ENCODE measurements around the gene ZBTB46. TPM values are rescaled to one million over a fixed set of nuclear protein-coding genes. Genes with fewer than 3 reads are reported as not detected.
"Not testable (repeated sequence)": the region's sequence is repeated elsewhere in the genome, so short reads cannot be mapped to it uniquely, and the experiment has no call there.

The ZBTB46 gene
- polyA plus RNA-seq, 3 donors from 2014 or later = 0.16 to 0.32 (median 0.32) TPM

GRCh38 chr20:63733579-63734081 is 97.4 kb downstream of the ZBTB46 start:
- Mint-ChIP-seq H3K27me3 (ENCODE audit: low read depth in 3 of 3) (peaks cover 2 to 11% (median 9%) of the 10 kb centered on the region in 3 donors), H3K9me3 (no peaks in the 10 kb centered on the region), H3K4me1 (peaks cover 14 to 26% of the 10 kb centered on the region in 2 donors), H3K4me3 (peak overlapping the region in 1 of 5 donors; percentile 36), H3K36me3 (peaks cover 0 to 16% (median 6%) of the 10 kb centered on the region in 3 donors), H3K27ac (peak overlapping the region in 3 of 6 donors; percentile 20 to 67 (median 35))
- no peak for DNase-seq

- Mint-ChIP-seq H3K27me3 (ENCODE audit: low read depth in 3 of 3) (peaks cover 2 to 14% (median 11%) of the 10 kb centered on the region in 3 donors), H3K27ac (no peak overlapping the region), H3K36me3 (peaks cover 3 to 16% (median 9%) of the 10 kb centered on the region in 3 donors), H3K4me3 (no peak overlapping the region), H3K4me1 (peaks cover 14 to 30% of the 10 kb centered on the region in 2 donors), H3K9me3 (no peaks in the 10 kb centered on the region)
- no peak for DNase-seq
These were observed 97.9 kb downstream of the ZBTB46 start for GRCh38 chr20:63733117-63733516.

- Mint-ChIP-seq H3K36me3 (peaks cover 4 to 20% (median 10%) of the 10 kb centered on the region in 3 donors), H3K9me3 (no peaks in the 10 kb centered on the region), H3K4me3 (no peak overlapping the region), H3K27ac (no peak overlapping the region), H3K27me3 (ENCODE audit: low read depth in 3 of 3) (peaks cover 2 to 14% (median 11%) of the 10 kb centered on the region in 3 donors), H3K4me1 (peaks cover 14 to 36% of the 10 kb centered on the region in 2 donors)
- DNase-seq = no peak
These were observed 98.7 kb downstream of the ZBTB46 start for GRCh38 chr20:63732118-63733095.

- Mint-ChIP-seq H3K9me3 (no peaks in the 10 kb centered on the region), H3K4me1 (peaks cover 8 to 35% of the 10 kb centered on the region in 2 donors), H3K27me3 (ENCODE audit: low read depth in 3 of 3) (peaks cover 2 to 10% (median 9%) of the 10 kb centered on the region in 3 donors), H3K36me3 (peaks cover 7 to 24% (median 14%) of the 10 kb centered on the region in 3 donors), H3K27ac (no peak overlapping the region), H3K4me3 (no peak overlapping the region)
- no peak for DNase-seq
These were observed 99.7 kb downstream of the ZBTB46 start for GRCh38 chr20:63731410-63731809.

GRCh38 chr20:63730189-63730733 is 100.8 kb downstream of the ZBTB46 start:
- H3K27me3 Mint-ChIP-seq (ENCODE audit: low read depth in 3 of 3); DNase-seq; H3K9me3 Mint-ChIP-seq: not testable (repeated sequence)
- Mint-ChIP-seq H3K36me3 (peaks cover 14 to 24% (median 17%) of the 10 kb centered on the region in 3 donors), H3K4me1 (peaks cover 4 to 25% of the 10 kb centered on the region in 2 donors), H3K4me3 (peak overlapping the region in 1 of 5 donors; percentile 12), H3K27ac (peak overlapping the region in 2 of 6 donors; percentile 49 to 77)

- not testable (repeated sequence) for H3K27ac Mint-ChIP-seq; DNase-seq; H3K27me3 Mint-ChIP-seq (ENCODE audit: low read depth in 3 of 3); H3K4me3 Mint-ChIP-seq
- peaks cover 24 to 31% (median 29%) of the 10 kb centered on the region in 3 donors for H3K36me3 Mint-ChIP-seq
- H3K4me1 Mint-ChIP-seq = peaks cover 20 to 21% of the 10 kb centered on the region in 2 donors
- peaks cover 3 to 12% (median 8%) of the 10 kb centered on the region in 6 donors for H3K9me3 Mint-ChIP-seq
These were observed 108.0 kb downstream of the ZBTB46 start for GRCh38 chr20:63722967-63723622.

GRCh38 chr20:63718996-63719395 is 112.1 kb downstream of the ZBTB46 start:
- Mint-ChIP-seq H3K9me3 (peaks cover 1 to 10% (median 5%) of the 10 kb centered on the region in 6 donors), H3K4me1 (peaks cover 21 to 35% of the 10 kb centered on the region in 2 donors), H3K36me3 (peaks cover 27 to 43% (median 40%) of the 10 kb centered on the region in 3 donors), H3K4me3 (peak overlapping the region in 1 of 5 donors; percentile 22), H3K27me3 (ENCODE audit: low read depth in 3 of 3) (peaks cover 0 to 5% (median 1%) of the 10 kb centered on the region in 3 donors), H3K27ac (peak overlapping the region in 2 of 6 donors; percentile 7 to 30)
- DNase-seq = no peak

- Mint-ChIP-seq H3K36me3 (peaks cover 30 to 59% (median 44%) of the 10 kb centered on the region in 3 donors), H3K4me1 (peaks cover 38 to 57% of the 10 kb centered on the region in 2 donors), H3K27me3 (ENCODE audit: low read depth in 3 of 3) (peaks cover 2 to 4% (median 2%) of the 10 kb centered on the region in 3 donors), H3K9me3 (peaks cover 1 to 10% (median 5%) of the 10 kb centered on the region in 6 donors), H3K4me3 (no peak overlapping the region), H3K27ac (no peak overlapping the region)
- DNase-seq = no peak
These were observed 116.2 kb downstream of the ZBTB46 start for GRCh38 chr20:63714858-63715257.

- DNase-seq = no peak
- peaks cover 23 to 49% (median 32%) of the 10 kb centered on the region in 3 donors for H3K36me3 Mint-ChIP-seq
- H3K27ac Mint-ChIP-seq = peak overlapping the region in 2 of 6 donors; percentile 10 to 39
- H3K9me3 Mint-ChIP-seq = peaks cover 0 to 4% (median 2%) of the 10 kb centered on the region in 6 donors
- H3K4me3 Mint-ChIP-seq = no peak overlapping the region
- H3K27me3 Mint-ChIP-seq (ENCODE audit: low read depth in 3 of 3) = peaks cover 0 to 9% (median 2%) of the 10 kb centered on the region in 3 donors
- peaks cover 41 to 57% of the 10 kb centered on the region in 2 donors for H3K4me1 Mint-ChIP-seq
These were observed 118.9 kb downstream of the ZBTB46 start for GRCh38 chr20:63712191-63712590.

GRCh38 chr20:63711085-63711645 is 119.9 kb downstream of the ZBTB46 start:
- H3K36me3 Mint-ChIP-seq = peaks cover 19 to 49% (median 25%) of the 10 kb centered on the region in 3 donors
- peak overlapping the region in 1 of 6 donors; percentile 19 for H3K27ac Mint-ChIP-seq
- DNase-seq = no peak
- H3K4me3 Mint-ChIP-seq = peak overlapping the region in 2 of 5 donors; percentile 3 to 21
- H3K4me1 Mint-ChIP-seq = peaks cover 49 to 60% of the 10 kb centered on the region in 2 donors
- H3K9me3 Mint-ChIP-seq = peaks cover 0 to 4% (median 2%) of the 10 kb centered on the region in 6 donors
- H3K27me3 Mint-ChIP-seq (ENCODE audit: low read depth in 3 of 3) = peaks cover 0 to 11% (median 5%) of the 10 kb centered on the region in 3 donors

GRCh38 chr20:63709149-63709527 is 121.9 kb downstream of the ZBTB46 start:
- H3K36me3 Mint-ChIP-seq = peaks cover 10 to 35% (median 15%) of the 10 kb centered on the region in 3 donors
- H3K4me1 Mint-ChIP-seq = peaks cover 51 to 55% of the 10 kb centered on the region in 2 donors
- peak overlapping the region in 4 of 6 donors; percentile 57 to 89 (median 72) for H3K27ac Mint-ChIP-seq
- no peak for DNase-seq
- peaks cover 0 to 11% (median 5%) of the 10 kb centered on the region in 3 donors for H3K27me3 Mint-ChIP-seq (ENCODE audit: low read depth in 3 of 3)
- H3K9me3 Mint-ChIP-seq = no peaks in the 10 kb centered on the region
- H3K4me3 Mint-ChIP-seq = peak overlapping the region; percentile 60 to 78 (median 74)

GRCh38 chr20:63708301-63709148 is 122.5 kb downstream of the ZBTB46 start:
- peaks cover 10 to 31% (median 15%) of the 10 kb centered on the region in 3 donors for H3K36me3 Mint-ChIP-seq
- peaks cover 51 to 55% of the 10 kb centered on the region in 2 donors for H3K4me1 Mint-ChIP-seq
- H3K4me3 Mint-ChIP-seq = peak overlapping the region; percentile 60 to 78 (median 74)

More at GRCh38 chr20:63708301-63709148, 122.5 kb downstream of the ZBTB46 start:
- DNase-seq = peak in 1 of 3 donors; percentile 30
- peaks cover 0 to 11% (median 5%) of the 10 kb centered on the region in 3 donors for H3K27me3 Mint-ChIP-seq (ENCODE audit: low read depth in 3 of 3)
- H3K9me3 Mint-ChIP-seq = no peaks in the 10 kb centered on the region
- H3K27ac Mint-ChIP-seq = peak overlapping the region in 5 of 6 donors; percentile 49 to 89 (median 61)

Measured in immature natural killer cell (primary cell).